ENCODE results near the gene SRGAP2C.
"Not testable (repeated sequence)": the region's sequence is repeated elsewhere in the genome, so short reads cannot be mapped to it uniquely, and the experiment has no call there.

SRGAP2C gene

DNA sequence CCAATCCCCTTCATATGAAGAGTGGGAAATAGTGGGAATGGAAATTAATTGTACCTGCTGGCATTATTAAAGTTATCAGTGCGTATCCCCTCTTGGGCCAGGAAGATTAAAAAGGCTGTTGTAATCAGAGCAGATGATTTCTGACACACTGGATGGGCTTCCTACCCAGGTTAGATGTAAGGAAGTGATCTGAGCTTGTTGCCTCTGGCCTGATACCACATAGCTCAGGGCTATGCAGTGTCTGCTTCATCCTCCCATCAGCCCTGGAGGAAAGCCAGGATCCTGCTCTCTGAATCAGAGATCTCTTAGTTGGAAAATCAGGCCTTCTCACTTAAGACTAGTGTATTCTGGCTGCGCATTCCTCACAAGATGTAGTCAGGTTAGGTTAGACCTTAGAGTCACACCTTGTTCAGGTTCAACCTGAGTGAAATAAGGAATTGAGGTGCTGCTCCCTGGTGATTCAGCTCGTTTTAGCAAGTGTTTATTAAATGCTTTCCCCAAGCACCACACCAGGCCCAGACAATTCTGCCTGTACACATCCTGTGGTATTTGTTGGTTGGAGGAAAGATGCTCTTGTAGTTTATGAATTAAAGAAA lies 158.6 kb downstream of the SRGAP2C start:
- not testable (repeated sequence) for DNase-seq

DNA sequence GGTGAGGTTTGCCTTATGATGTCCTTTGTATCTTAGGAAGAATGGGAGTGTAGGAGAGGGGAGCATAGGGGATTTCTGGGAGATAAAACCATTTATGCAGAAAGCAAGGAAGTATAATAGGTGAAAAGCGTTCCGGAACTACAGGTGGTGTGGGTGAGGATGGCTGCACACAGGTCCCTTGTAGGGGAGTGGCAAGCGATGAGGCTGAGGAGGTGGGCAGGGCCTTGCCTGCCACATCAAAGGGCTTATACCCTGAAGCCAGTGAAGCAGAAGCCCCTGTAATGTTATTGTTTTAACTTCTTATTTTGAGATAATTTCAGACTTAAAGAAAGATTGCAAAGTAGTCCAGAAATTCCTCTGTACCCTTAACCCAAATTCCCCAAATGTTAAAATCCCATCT lies 159.6 kb downstream of the SRGAP2C start:
- DNase-seq, result not testable (repeated sequence)

GRCh38 chr1:121346654-121347053 lies 161.9 kb downstream of the SRGAP2C start:
- not testable (repeated sequence) for DNase-seq

- DNase-seq, result not testable (repeated sequence)
Observed at GRCh38 chr1:121347476-121347875, 162.7 kb downstream of the SRGAP2C start.

DNA sequence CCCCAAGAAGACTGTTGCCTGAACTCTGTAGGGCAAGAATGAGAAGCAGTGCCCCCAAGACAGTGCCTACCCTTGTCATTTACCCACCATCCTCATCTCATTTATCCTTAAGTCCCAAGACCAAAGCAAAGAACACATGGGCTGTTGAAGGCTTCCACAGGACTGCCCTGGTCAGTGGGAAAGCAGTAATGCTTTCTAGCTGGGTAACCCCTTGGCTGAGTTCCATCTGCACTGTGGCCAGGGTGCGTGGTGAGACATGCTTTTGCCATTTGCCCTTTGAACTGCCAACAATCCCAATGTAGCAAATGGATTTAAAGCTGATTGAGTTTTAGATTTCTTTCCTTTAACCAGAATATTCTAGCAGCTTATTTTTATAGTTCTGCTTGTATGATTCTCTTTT lies 163.3 kb downstream of the SRGAP2C start:
- DNase-seq, result not testable (repeated sequence)

DNA sequence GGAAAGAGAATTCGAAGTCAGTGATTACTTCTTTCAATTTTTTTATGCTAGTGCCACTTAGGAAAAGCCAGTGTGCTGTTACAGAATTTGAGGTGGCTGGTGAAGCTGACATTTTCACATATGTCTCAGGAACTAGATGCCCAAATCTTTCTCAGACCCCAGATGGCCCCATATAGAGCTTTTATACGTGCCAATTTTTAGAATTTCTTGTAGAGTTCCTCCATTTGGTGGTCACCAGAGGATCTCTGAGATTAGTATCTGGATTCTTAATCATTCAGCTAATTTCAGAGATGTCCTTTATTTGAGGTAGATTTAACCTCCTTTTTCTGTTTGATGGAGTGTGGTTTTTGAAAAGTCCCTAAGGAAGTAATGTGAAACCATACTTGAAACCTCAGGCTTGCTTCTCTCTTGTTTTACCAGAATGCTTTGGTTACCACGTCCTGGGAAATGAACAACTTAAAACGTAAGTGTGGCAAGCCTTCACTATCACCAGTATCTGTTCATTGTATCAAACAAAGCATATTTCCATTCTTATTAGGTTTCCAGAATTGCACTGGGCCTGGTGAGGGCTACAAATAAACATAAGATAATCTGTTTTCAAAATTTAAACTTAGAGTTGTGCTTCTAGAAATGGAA lies 164.7 kb downstream of the SRGAP2C start:
- not testable (repeated sequence) for DNase-seq

GRCh38 chr1:121355711-121356420 lies 171.1 kb downstream of the SRGAP2C start:
- DNase-seq, result not testable (repeated sequence)

DNA sequence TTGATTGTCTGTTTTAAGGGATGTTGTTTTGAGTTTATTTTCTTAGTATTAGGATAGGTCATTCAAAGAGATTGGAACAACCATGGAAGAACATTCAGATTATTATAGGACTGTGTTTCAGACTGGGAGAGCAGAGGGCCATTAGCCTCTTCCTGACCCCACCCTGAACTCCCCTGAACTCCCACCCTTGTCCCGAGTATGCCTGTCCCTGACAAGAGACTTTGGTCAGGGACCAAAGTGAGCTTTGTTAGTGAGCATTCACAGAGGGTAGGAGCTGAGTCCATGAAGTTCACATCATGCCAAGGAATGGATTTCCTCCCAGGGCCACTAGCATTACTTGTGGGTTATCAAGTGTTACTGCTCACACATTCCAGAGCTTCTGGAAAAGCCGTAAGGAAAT lies 172.0 kb downstream of the SRGAP2C start:
- not testable (repeated sequence) for DNase-seq

DNA sequence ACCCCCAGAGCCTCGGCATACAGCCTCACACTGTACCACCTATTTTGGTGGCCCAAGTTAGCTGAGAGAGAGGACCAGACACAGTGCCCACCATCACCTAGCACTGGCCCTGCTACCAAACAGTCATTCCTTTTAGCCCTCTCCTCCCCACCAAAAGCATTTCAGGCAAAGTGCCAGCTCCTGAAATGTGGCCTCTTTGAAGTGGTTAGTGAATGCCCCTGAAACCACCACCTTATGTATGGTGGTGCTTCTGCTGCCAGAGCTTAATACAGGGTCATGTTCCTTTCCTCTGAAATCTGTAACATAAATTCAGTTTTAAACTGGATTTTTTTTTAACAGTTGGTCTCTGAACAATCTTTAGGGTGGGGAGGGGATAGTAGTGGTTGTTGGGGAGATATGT lies 175.8 kb downstream of the SRGAP2C start:
- DNase-seq, result not testable (repeated sequence)

GRCh38 chr1:121361451-121362233 lies 176.9 kb downstream of the SRGAP2C start:
- DNase-seq, result not testable (repeated sequence)

GRCh38 chr1:121362234-121362883 lies 177.6 kb downstream of the SRGAP2C start:
- not testable (repeated sequence) for DNase-seq

- DNase-seq, result not testable (repeated sequence)
Observed at GRCh38 chr1:121365316-121365715, 180.5 kb downstream of the SRGAP2C start.

- not testable (repeated sequence) for DNase-seq
Observed at GRCh38 chr1:121365723-121366122, 180.9 kb downstream of the SRGAP2C start.

- not testable (repeated sequence) for DNase-seq
Observed at GRCh38 chr1:121366171-121366570, 181.4 kb downstream of the SRGAP2C start.

GRCh38 chr1:121368910-121369309 lies 184.1 kb downstream of the SRGAP2C start:
- DNase-seq, result not testable (repeated sequence)

DNA sequence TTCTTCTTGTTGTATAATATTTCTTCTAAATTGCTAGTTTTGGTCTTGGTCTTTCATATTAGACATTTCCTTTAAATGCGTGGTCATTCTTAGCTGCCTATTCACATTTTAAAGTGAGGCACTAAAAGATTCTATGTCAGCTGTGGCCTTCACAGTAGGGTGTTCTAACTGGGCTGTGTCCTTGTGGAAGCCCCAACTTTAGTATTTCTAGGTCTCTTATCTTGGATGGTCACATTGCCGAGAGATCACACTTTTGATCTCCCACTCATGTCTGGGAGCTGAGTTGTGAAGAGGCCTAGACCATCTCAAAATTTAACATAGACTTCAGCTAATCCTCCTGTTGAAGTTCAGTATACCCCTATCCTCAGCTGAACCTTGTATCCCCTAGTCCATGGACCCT lies 185.2 kb downstream of the SRGAP2C start:
- not testable (repeated sequence) for DNase-seq

GRCh38 chr1:121374851-121375367 lies 190.1 kb downstream of the SRGAP2C start:
- DNase-seq, result not testable (repeated sequence)

- DNase-seq, result not testable (repeated sequence)
Observed at GRCh38 chr1:121376986-121377385, 192.2 kb downstream of the SRGAP2C start.

GRCh38 chr1:121378757-121379156 lies 194.0 kb downstream of the SRGAP2C start:
- DNase-seq, result not testable (repeated sequence)

GRCh38 chr1:121384754-121385153 lies 200.0 kb downstream of the SRGAP2C start:
- DNase-seq, result not testable (repeated sequence)

- DNase-seq, result not testable (repeated sequence)
Observed at GRCh38 chr1:121385162-121385561, 200.4 kb downstream of the SRGAP2C start.
